ENCODE results near the gene ROPN1L.

The ROPN1L gene

GRCh38 chr5:10499776-10500175 is 58.1 kb downstream of the ROPN1L start:
- no peaks in the 10 kb centered on the region for H3K27me3 ChIP-seq (ENCODE audit: control insufficient read depth in 2 of 2, insufficient read depth in 2 of 2, low read length in 2 of 2)
- no peaks in the 10 kb centered on the region for H3K36me3 ChIP-seq (ENCODE audit: control insufficient read depth in 2 of 2, insufficient read depth in 2 of 2, low read length in 2 of 2)
- peaks cover 0 to 2% of the 10 kb centered on the region in 2 donors for H3K9me3 ChIP-seq (ENCODE audit: control insufficient read depth in 2 of 2, low read length in 2 of 2)
- no peak overlapping the region for H3K9ac ChIP-seq (ENCODE audit: low read depth in 1 of 2, low read length in 2 of 2)
- no peak overlapping the region for H3K4me3 ChIP-seq (ENCODE audit: low read length in 2 of 2)
- no peaks in the 10 kb centered on the region for H3K4me1 ChIP-seq (ENCODE audit: control insufficient read depth in 2 of 2, insufficient read depth in 2 of 2, low read length in 2 of 2)
- no peak overlapping the region for H3K27ac ChIP-seq (ENCODE audit: low read depth in 2 of 2, low read length in 2 of 2)

- no peaks in the 10 kb centered on the region for H3K9me3 ChIP-seq (ENCODE audit: control insufficient read depth in 2 of 2, low read length in 2 of 2)
Measured at GRCh38 chr5:10500669-10501068, 59.0 kb downstream of the ROPN1L start.

GRCh38 chr5:10501554-10502075 is 59.9 kb downstream of the ROPN1L start:
- no peaks in the 10 kb centered on the region for H3K36me3 ChIP-seq (ENCODE audit: control insufficient read depth in 2 of 2, insufficient read depth in 2 of 2, low read length in 2 of 2)
- H3K4me1 ChIP-seq (ENCODE audit: control insufficient read depth in 2 of 2, insufficient read depth in 2 of 2, low read length in 2 of 2), result no peaks in the 10 kb centered on the region
- no peak overlapping the region for H3K27ac ChIP-seq (ENCODE audit: low read depth in 2 of 2, low read length in 2 of 2)
- no peak overlapping the region for H3K4me3 ChIP-seq (ENCODE audit: low read length in 2 of 2)
- H3K9ac ChIP-seq (ENCODE audit: low read depth in 1 of 2, low read length in 2 of 2), result no peak overlapping the region
- no peaks in the 10 kb centered on the region for H3K27me3 ChIP-seq (ENCODE audit: control insufficient read depth in 2 of 2, insufficient read depth in 2 of 2, low read length in 2 of 2)
- no peaks in the 10 kb centered on the region for H3K9me3 ChIP-seq (ENCODE audit: control insufficient read depth in 2 of 2, low read length in 2 of 2)

More at GRCh38 chr5:10500669-10501068, 59.0 kb downstream of the ROPN1L start:
- no peak overlapping the region for H3K27ac ChIP-seq (ENCODE audit: low read depth in 2 of 2, low read length in 2 of 2)
- no peak overlapping the region for H3K4me3 ChIP-seq (ENCODE audit: low read length in 2 of 2)
- H3K4me1 ChIP-seq (ENCODE audit: control insufficient read depth in 2 of 2, insufficient read depth in 2 of 2, low read length in 2 of 2), result no peaks in the 10 kb centered on the region
- H3K27me3 ChIP-seq (ENCODE audit: control insufficient read depth in 2 of 2, insufficient read depth in 2 of 2, low read length in 2 of 2), result no peaks in the 10 kb centered on the region
- H3K36me3 ChIP-seq (ENCODE audit: control insufficient read depth in 2 of 2, insufficient read depth in 2 of 2, low read length in 2 of 2), result no peaks in the 10 kb centered on the region
- no peak overlapping the region for H3K9ac ChIP-seq (ENCODE audit: low read depth in 1 of 2, low read length in 2 of 2)

- no peak overlapping the region for H3K9ac ChIP-seq (ENCODE audit: low read depth in 1 of 2, low read length in 2 of 2)
- no peaks in the 10 kb centered on the region for H3K4me1 ChIP-seq (ENCODE audit: control insufficient read depth in 2 of 2, insufficient read depth in 2 of 2, low read length in 2 of 2)
- H3K36me3 ChIP-seq (ENCODE audit: control insufficient read depth in 2 of 2, insufficient read depth in 2 of 2, low read length in 2 of 2), result no peaks in the 10 kb centered on the region
- no peak overlapping the region for H3K27ac ChIP-seq (ENCODE audit: low read depth in 2 of 2, low read length in 2 of 2)
- H3K4me3 ChIP-seq (ENCODE audit: low read length in 2 of 2), result no peak overlapping the region
- H3K27me3 ChIP-seq (ENCODE audit: control insufficient read depth in 2 of 2, insufficient read depth in 2 of 2, low read length in 2 of 2), result no peaks in the 10 kb centered on the region
- no peaks in the 10 kb centered on the region for H3K9me3 ChIP-seq (ENCODE audit: control insufficient read depth in 2 of 2, low read length in 2 of 2)
Measured at GRCh38 chr5:10502130-10502529, 60.5 kb downstream of the ROPN1L start.

GRCh38 chr5:10502578-10502977 is 60.9 kb downstream of the ROPN1L start:
- Histone ChIP-seq H3K4me3 (ENCODE audit: low read length in 2 of 2) (no peak overlapping the region), H3K27ac (ENCODE audit: low read depth in 2 of 2, low read length in 2 of 2) (no peak overlapping the region), H3K27me3 (ENCODE audit: control insufficient read depth in 2 of 2, insufficient read depth in 2 of 2, low read length in 2 of 2) (no peaks in the 10 kb centered on the region), H3K36me3 (ENCODE audit: control insufficient read depth in 2 of 2, insufficient read depth in 2 of 2, low read length in 2 of 2) (no peaks in the 10 kb centered on the region), H3K9me3 (ENCODE audit: control insufficient read depth in 2 of 2, low read length in 2 of 2) (no peaks in the 10 kb centered on the region), H3K4me1 (ENCODE audit: control insufficient read depth in 2 of 2, insufficient read depth in 2 of 2, low read length in 2 of 2) (no peaks in the 10 kb centered on the region), H3K9ac (ENCODE audit: low read depth in 1 of 2, low read length in 2 of 2) (no peak overlapping the region)

GRCh38 chr5:10503321-10503720 is 61.6 kb downstream of the ROPN1L start:
- H3K4me1 ChIP-seq (ENCODE audit: control insufficient read depth in 2 of 2, insufficient read depth in 2 of 2, low read length in 2 of 2), result no peaks in the 10 kb centered on the region
- no peak overlapping the region for H3K4me3 ChIP-seq (ENCODE audit: low read length in 2 of 2)
- no peaks in the 10 kb centered on the region for H3K36me3 ChIP-seq (ENCODE audit: control insufficient read depth in 2 of 2, insufficient read depth in 2 of 2, low read length in 2 of 2)
- no peak overlapping the region for H3K27ac ChIP-seq (ENCODE audit: low read depth in 2 of 2, low read length in 2 of 2)
- H3K9me3 ChIP-seq (ENCODE audit: control insufficient read depth in 2 of 2, low read length in 2 of 2), result no peaks in the 10 kb centered on the region
- H3K27me3 ChIP-seq (ENCODE audit: control insufficient read depth in 2 of 2, insufficient read depth in 2 of 2, low read length in 2 of 2), result no peaks in the 10 kb centered on the region
- H3K9ac ChIP-seq (ENCODE audit: low read depth in 1 of 2, low read length in 2 of 2), result no peak overlapping the region

- Histone ChIP-seq H3K4me1 (ENCODE audit: control insufficient read depth in 2 of 2, insufficient read depth in 2 of 2, low read length in 2 of 2) (no peaks in the 10 kb centered on the region), H3K36me3 (ENCODE audit: control insufficient read depth in 2 of 2, insufficient read depth in 2 of 2, low read length in 2 of 2) (no peaks in the 10 kb centered on the region), H3K27me3 (ENCODE audit: control insufficient read depth in 2 of 2, insufficient read depth in 2 of 2, low read length in 2 of 2) (no peaks in the 10 kb centered on the region), H3K4me3 (ENCODE audit: low read length in 2 of 2) (no peak overlapping the region), H3K9ac (ENCODE audit: low read depth in 1 of 2, low read length in 2 of 2) (no peak overlapping the region), H3K27ac (ENCODE audit: low read depth in 2 of 2, low read length in 2 of 2) (no peak overlapping the region), H3K9me3 (ENCODE audit: control insufficient read depth in 2 of 2, low read length in 2 of 2) (no peaks in the 10 kb centered on the region)
Measured at GRCh38 chr5:10503997-10504793, 62.5 kb downstream of the ROPN1L start.

- H3K36me3 ChIP-seq (ENCODE audit: control insufficient read depth in 2 of 2, insufficient read depth in 2 of 2, low read length in 2 of 2), result no peaks in the 10 kb centered on the region
- no peak overlapping the region for H3K9ac ChIP-seq (ENCODE audit: low read depth in 1 of 2, low read length in 2 of 2)
- H3K9me3 ChIP-seq (ENCODE audit: control insufficient read depth in 2 of 2, low read length in 2 of 2), result no peaks in the 10 kb centered on the region
- no peaks in the 10 kb centered on the region for H3K4me1 ChIP-seq (ENCODE audit: control insufficient read depth in 2 of 2, insufficient read depth in 2 of 2, low read length in 2 of 2)
- H3K27ac ChIP-seq (ENCODE audit: low read depth in 2 of 2, low read length in 2 of 2), result no peak overlapping the region
- H3K27me3 ChIP-seq (ENCODE audit: control insufficient read depth in 2 of 2, insufficient read depth in 2 of 2, low read length in 2 of 2), result no peaks in the 10 kb centered on the region
- no peak overlapping the region for H3K4me3 ChIP-seq (ENCODE audit: low read length in 2 of 2)
Measured at GRCh38 chr5:10505517-10506095, 63.9 kb downstream of the ROPN1L start.

- H3K27ac ChIP-seq (ENCODE audit: low read depth in 2 of 2, low read length in 2 of 2), result no peak overlapping the region
- no peaks in the 10 kb centered on the region for H3K27me3 ChIP-seq (ENCODE audit: control insufficient read depth in 2 of 2, insufficient read depth in 2 of 2, low read length in 2 of 2)
Measured at GRCh38 chr5:10506535-10506934, 64.9 kb downstream of the ROPN1L start.

GRCh38 chr5:10507575-10508096 is 66.0 kb downstream of the ROPN1L start:
- no peaks in the 10 kb centered on the region for H3K36me3 ChIP-seq (ENCODE audit: control insufficient read depth in 2 of 2, insufficient read depth in 2 of 2, low read length in 2 of 2)

More at GRCh38 chr5:10506535-10506934, 64.9 kb downstream of the ROPN1L start:
- Histone ChIP-seq H3K4me3 (ENCODE audit: low read length in 2 of 2) (no peak overlapping the region), H3K9me3 (ENCODE audit: control insufficient read depth in 2 of 2, low read length in 2 of 2) (no peaks in the 10 kb centered on the region), H3K4me1 (ENCODE audit: control insufficient read depth in 2 of 2, insufficient read depth in 2 of 2, low read length in 2 of 2) (no peaks in the 10 kb centered on the region), H3K9ac (ENCODE audit: low read depth in 1 of 2, low read length in 2 of 2) (no peak overlapping the region), H3K36me3 (ENCODE audit: control insufficient read depth in 2 of 2, insufficient read depth in 2 of 2, low read length in 2 of 2) (no peaks in the 10 kb centered on the region)

More at GRCh38 chr5:10507575-10508096, 66.0 kb downstream of the ROPN1L start:
- Histone ChIP-seq H3K4me1 (ENCODE audit: control insufficient read depth in 2 of 2, insufficient read depth in 2 of 2, low read length in 2 of 2) (no peaks in the 10 kb centered on the region), H3K27ac (ENCODE audit: low read depth in 2 of 2, low read length in 2 of 2) (no peak overlapping the region), H3K9ac (ENCODE audit: low read depth in 1 of 2, low read length in 2 of 2) (no peak overlapping the region), H3K9me3 (ENCODE audit: control insufficient read depth in 2 of 2, low read length in 2 of 2) (no peaks in the 10 kb centered on the region), H3K4me3 (ENCODE audit: low read length in 2 of 2) (no peak overlapping the region), H3K27me3 (ENCODE audit: control insufficient read depth in 2 of 2, insufficient read depth in 2 of 2, low read length in 2 of 2) (no peaks in the 10 kb centered on the region)

Measured in mucosa of rectum (tissue), 2 donors.